GM12864 (cell line): ENCODE measurements around the gene BICRAL.
A peak's percentile ranks its signal among the peaks of the same experiment; 100 is the strongest.
"Not testable (repeated sequence)": the region's sequence is repeated elsewhere in the genome, so short reads cannot be mapped to it uniquely, and the experiment has no call there.

Source experiments
- DNase-seq: peaks from one replicate; pipeline ENCODE4 v3.0.0-alpha.2; 2011; ENCODE audit warnings: low read depth
- H3K4me3 ChIP-seq: 2 replicates; pipeline ENCODE4 v1.5.1; 2011; ENCODE audit warnings: mild to moderate bottlenecking, low read depth, low read length, control low read depth
- CTCF ChIP-seq: IDR thresholded peaks from 2 replicates; pipeline ENCODE4 v1.5.1; 2011; ENCODE audit warnings: low read depth, mild to moderate bottlenecking, moderate library complexity, low read length, control low read depth, inconsistent platforms; ENCODE audit errors: missing control alignments

Gene BICRAL

GRCh38 chr6:42890311-42891198 is 108.7 kb downstream of the BICRAL start:
- peak; percentile 95 for DNase-seq
- TF ChIP-seq CTCF = no peak
- peak overlapping the region; percentile 98 for H3K4me3 ChIP-seq

GRCh38 chr6:42891199-42891722 is 109.4 kb downstream of the BICRAL start:
- no peak for DNase-seq
- H3K4me3 ChIP-seq = peak overlapping the region; percentile 98
- TF ChIP-seq CTCF = no peak

- DNase-seq, H3K4me3 ChIP-seq: not testable (repeated sequence)
These were observed 112.4 kb downstream of the BICRAL start for GRCh38 chr6:42894041-42894828.

GRCh38 chr6:42896178-42896719 is 114.4 kb downstream of the BICRAL start:
- H3K4me3 ChIP-seq = no peak overlapping the region
- TF ChIP-seq CTCF = no peak
- no peak for DNase-seq

GRCh38 chr6:42898891-42899361 is 117.1 kb downstream of the BICRAL start:
- TF ChIP-seq CTCF = peak; percentile 61
- peak; percentile 43 for DNase-seq
- H3K4me3 ChIP-seq = no peak overlapping the region

- no peak overlapping the region for H3K4me3 ChIP-seq
- no peak for TF ChIP-seq CTCF
- no peak for DNase-seq
These were observed 118.0 kb downstream of the BICRAL start for GRCh38 chr6:42899871-42900270.

GRCh38 chr6:42901538-42901957 is 119.7 kb downstream of the BICRAL start:
- no peak overlapping the region for H3K4me3 ChIP-seq
- TF ChIP-seq CTCF = peak; percentile 73
- DNase-seq = peak; percentile 60

GRCh38 chr6:42902429-42903263 is 120.8 kb downstream of the BICRAL start:
- not testable (repeated sequence) for H3K4me3 ChIP-seq

More at GRCh38 chr6:42902429-42903263, 120.8 kb downstream of the BICRAL start:
- not testable (repeated sequence) for DNase-seq
